ENCODE results near the gene WNT3A.

WNT3A gene

GRCh38 chr1:228088586-228089498 lies 82.0 kb downstream of the WNT3A start:
- no peak for DNase-seq

GRCh38 chr1:228089519-228090380 lies 83.0 kb downstream of the WNT3A start:
- no peak for DNase-seq

GRCh38 chr1:228090613-228091081 lies 83.8 kb downstream of the WNT3A start:
- DNase-seq, result no peak

GRCh38 chr1:228091084-228091483 lies 84.3 kb downstream of the WNT3A start:
- DNase-seq, result no peak

GRCh38 chr1:228092342-228093049 lies 85.7 kb downstream of the WNT3A start:
- DNase-seq, result no peak

- no peak for DNase-seq
Measured at GRCh38 chr1:228093050-228093906, 86.5 kb downstream of the WNT3A start.

- no peak for DNase-seq
Measured at GRCh38 chr1:228094432-228095016, 87.7 kb downstream of the WNT3A start.

GRCh38 chr1:228095161-228095560 lies 88.4 kb downstream of the WNT3A start:
- no peak for DNase-seq

- no peak for DNase-seq
Measured at GRCh38 chr1:228095938-228096337, 89.1 kb downstream of the WNT3A start.

GRCh38 chr1:228096416-228097332 lies 89.9 kb downstream of the WNT3A start:
- no peak for DNase-seq

GRCh38 chr1:228097333-228098081 lies 90.7 kb downstream of the WNT3A start:
- DNase-seq, result no peak

GRCh38 chr1:228098323-228098931 lies 91.6 kb downstream of the WNT3A start:
- DNase-seq, result no peak

GRCh38 chr1:228099331-228099732 lies 92.5 kb downstream of the WNT3A start:
- DNase-seq, result no peak

- no peak for DNase-seq
Measured at GRCh38 chr1:228100822-228101613, 94.2 kb downstream of the WNT3A start.

GRCh38 chr1:228101614-228101993 lies 94.8 kb downstream of the WNT3A start:
- DNase-seq, result no peak

GRCh38 chr1:228101994-228102790 lies 95.4 kb downstream of the WNT3A start:
- peak; percentile 22 for DNase-seq

All from fibroblast of skin of back (primary cell).